Occipital lobe (tissue), 2 donors: ENCODE results near the gene HDAC11. TPM values are rescaled to one million over a fixed set of nuclear protein-coding genes. Genes with fewer than 3 reads are reported as not detected.
"Not testable (repeated sequence)": the region's sequence is repeated elsewhere in the genome, so short reads cannot be mapped to it uniquely, and the experiment has no call there.

ENCODE experiments used
- DNase-seq: peaks from one replicate; lab custom pipeline; 2025; lab: John Stamatoyannopoulos, UW
- total RNA-seq: library from RNA; depleted of rRNA; stranded (reverse); fragments of >200 nt; gene quantifications from one replicate; pipeline ENCODE4 v1.2.3, GENCODE V29; 2014

The HDAC11 gene
- total RNA-seq: 12.6 TPM

GRCh38 chr3:13479582-13480339 lies at the start of gene HDAC11:
Gene HDAC11 (plus strand): TSS chr3:13480306. CDS start chr3:13480348, 42 bp downstream.
- DNase-seq: peak; percentile 98

- DNase-seq: not testable (repeated sequence)
Observed at GRCh38 chr3:13430411-13430875, 49.7 kb upstream of the HDAC11 start.

- DNase-seq: no peak
Observed at GRCh38 chr3:13432093-13432492, 48.0 kb upstream of the HDAC11 start.

GRCh38 chr3:13433912-13434311 lies 46.2 kb upstream of the HDAC11 start:
- DNase-seq: no peak

GRCh38 chr3:13436213-13436612 lies 43.9 kb upstream of the HDAC11 start:
- DNase-seq: not testable (repeated sequence)

- no peak for DNase-seq
Observed at GRCh38 chr3:13440204-13440817, 39.8 kb upstream of the HDAC11 start.

GRCh38 chr3:13442882-13443281 lies 37.2 kb upstream of the HDAC11 start:
- DNase-seq: not testable (repeated sequence)

GRCh38 chr3:13451301-13451673 lies 28.8 kb upstream of the HDAC11 start:
- DNase-seq: no peak

- DNase-seq: peak; percentile 51
Observed at GRCh38 chr3:13452490-13453335, 27.4 kb upstream of the HDAC11 start.

- DNase-seq: no peak
Observed at GRCh38 chr3:13455644-13456043, 24.5 kb upstream of the HDAC11 start.

GRCh38 chr3:13457593-13457992 lies 22.5 kb upstream of the HDAC11 start:
- DNase-seq: no peak

GRCh38 chr3:13459605-13460340 lies 20.3 kb upstream of the HDAC11 start:
- DNase-seq: no peak

GRCh38 chr3:13460341-13460736 lies 19.8 kb upstream of the HDAC11 start:
- DNase-seq: no peak

GRCh38 chr3:13461169-13462124 lies 18.7 kb upstream of the HDAC11 start:
- no peak for DNase-seq

- DNase-seq: no peak
Observed at GRCh38 chr3:13462125-13462629, 17.9 kb upstream of the HDAC11 start.

GRCh38 chr3:13462822-13463221 lies 17.3 kb upstream of the HDAC11 start:
- DNase-seq: no peak

- no peak for DNase-seq
Observed at GRCh38 chr3:13463618-13464400, 16.3 kb upstream of the HDAC11 start.

- no peak for DNase-seq
Observed at GRCh38 chr3:13465236-13465873, 14.8 kb upstream of the HDAC11 start.

GRCh38 chr3:13466781-13467180 lies 13.3 kb upstream of the HDAC11 start:
- DNase-seq: no peak
